HCT116 (cell line): ENCODE data around the gene RNF8. TPM values are rescaled to one million over a fixed set of nuclear protein-coding genes. Genes with fewer than 3 reads are reported as not detected.

Source experiments
- ATAC-seq: fragments of 200-7000 bp; cut with Tn5 transposase; 2 replicates; pipeline ENCODE4 v1.9.1; 2020; ENCODE audit warnings: mild to moderate bottlenecking, moderate library complexity
- BruUV-seq: library from RNA; stranded (reverse); fragments of 400-500 nt; replicated peaks from 2 replicates; lab custom pipeline; 2021; lab: Mats Ljungman, UMichigan
- CTCF ChIA-PET: fragments of 300-600 bp; sonication (Branson Sonifier 250); formaldehyde crosslinking; loops from one replicate; lab custom pipeline; 2021; ENCODE audit warnings: antibody characterized with exemption; lab: Charles Lee
- POLR2A ChIA-PET: fragments of 300-600, 350-600 bp; sonication (Branson Sonifier 250); formaldehyde crosslinking; loops from one replicate; lab custom pipeline; 2021; ENCODE audit warnings: antibody characterized with exemption; lab: Charles Lee
- RAD21 ChIA-PET, 2 experiments: fragments of 300-600 bp; sonication (Branson Sonifier 250); formaldehyde crosslinking; loops; one replicate each; lab custom pipeline; 2023; ENCODE audit warnings: low total read pairs in 2 of 2; ENCODE audit not compliant: uncharacterized antibody in 2 of 2, unreplicated experiment in 2 of 2, low non-redundant PET in 1 of 2; lab: Charles Lee
- DNase-seq: peaks from one replicate; pipeline ENCODE4 v3.0.0-alpha.2; 2010; ENCODE audit warnings: low read depth, low spot score
- H2AFZ ChIP-seq: fragments of 200-600 bp; shearing (Covaris generic), sonication (generic); 2 replicates; pipeline ENCODE4 v1.6.1; 2017; ENCODE audit warnings: low read depth, mixed run types, mixed read lengths, antibody characterized with exemption, low read length; ENCODE audit not compliant: poor library complexity, severe bottlenecking
- H3K27ac ChIP-seq: 2 replicates; pipeline ENCODE4 v1.5.1; 2012; ENCODE audit warnings: low read depth, low read length
- H3K27me3 ChIP-seq: fragments of 200-600 bp; sonication (generic); 2 replicates; pipeline ENCODE4 v1.6.1; 2016; ENCODE audit warnings: mixed run types, low read length, mixed read lengths; ENCODE audit not compliant: insufficient read depth
- H3K36me3 ChIP-seq, 2 experiments: fragments of 200-500 bp in 1 of 2; fragments of 200-600 bp in 1 of 2; sonication (Bioruptor generic) in 1 of 2; sonication (generic) in 1 of 2; 2 replicates each; pipeline versions ENCODE4 v1.5.1 to v1.6.1; 2014 to 2016; ENCODE audit warnings: low read length in 2 of 2, inconsistent platforms in 1 of 2, mixed read lengths in 1 of 2, mixed run types in 1 of 2; ENCODE audit not compliant: insufficient read depth in 2 of 2, control insufficient read depth in 1 of 2
- H3K4me1 ChIP-seq, 2 experiments: fragments of 200-600 bp in 1 of 2; sonication (generic) in 1 of 2; 2 replicates each; pipeline versions ENCODE4 v1.5.1 to v1.6.1; 2012 to 2017; ENCODE audit warnings: low read length in 2 of 2, inconsistent platforms in 1 of 2, mild to moderate bottlenecking in 1 of 2, mixed read lengths in 1 of 2, mixed run types in 1 of 2, moderate library complexity in 1 of 2; ENCODE audit not compliant: insufficient read depth in 2 of 2, control insufficient read depth in 1 of 2
- H3K4me2 ChIP-seq: fragments of 200-600 bp; sonication (generic); 2 replicates; pipeline ENCODE4 v1.6.1; 2017; ENCODE audit warnings: mixed run types, low read length, mixed read lengths
- H3K4me3 ChIP-seq, 2 experiments: fragments of 200-600 bp in 1 of 2; sonication (generic) in 1 of 2; replicated peaks in 1 of 2; 2 replicates each; pipeline ENCODE4 v1.5.1; 2011 to 2016; ENCODE audit warnings: low read length in 2 of 2, control low read depth in 1 of 2, low read depth in 1 of 2, mild to moderate bottlenecking in 1 of 2, mixed read lengths in 1 of 2, mixed run types in 1 of 2
- H3K79me2 ChIP-seq: fragments of 200-600 bp; sonication (generic); 2 replicates; pipeline ENCODE4 v1.6.1; 2017; ENCODE audit warnings: mild to moderate bottlenecking, mixed run types, low read length, moderate library complexity, mixed read lengths; ENCODE audit not compliant: insufficient read depth
- H3K9ac ChIP-seq: fragments of 200-600 bp; sonication (generic); 2 replicates; pipeline ENCODE4 v1.6.1; 2016; ENCODE audit warnings: low read length, mixed read lengths
- H3K9me2 ChIP-seq: fragments of 200-600 bp; sonication (generic), shearing (Covaris generic); 2 replicates; pipeline ENCODE4 v1.6.1; 2017; ENCODE audit warnings: mixed run types, mild to moderate bottlenecking, moderate library complexity; ENCODE audit not compliant: insufficient read depth
- H3K9me3 ChIP-seq, 2 experiments: fragments of 200-500 bp in 1 of 2; fragments of 200-600 bp in 1 of 2; sonication (Bioruptor generic) in 1 of 2; sonication (generic) in 1 of 2; 2 replicates each; pipeline ENCODE4 v1.6.1; 2014 to 2017; ENCODE audit warnings: low read length in 2 of 2, mixed read lengths in 2 of 2, inconsistent platforms in 1 of 2, low read depth in 1 of 2, mild to moderate bottlenecking in 1 of 2, mixed run types in 1 of 2, moderate library complexity in 1 of 2; ENCODE audit not compliant: control insufficient read depth in 1 of 2, insufficient read depth in 1 of 2
- H4K20me1 ChIP-seq: fragments of 200-600 bp; sonication (generic), shearing (Covaris generic); 2 replicates; pipeline ENCODE4 v1.6.1; 2017; ENCODE audit warnings: mixed run types, mild to moderate bottlenecking, moderate library complexity; ENCODE audit not compliant: insufficient read depth
- CEBPB ChIP-seq: IDR thresholded peaks from 2 replicates; pipeline ENCODE4 v1.6.1; 2012; ENCODE audit warnings: low read depth
- EGR1 ChIP-seq: IDR thresholded peaks from 2 replicates; pipeline ENCODE4 v1.6.1; 2012; ENCODE audit warnings: low read depth
- EZH2 ChIP-seq: fragments of 200-600 bp; sonication (generic); IDR thresholded peaks from 2 replicates; pipeline ENCODE4 v1.6.1; 2017; ENCODE audit warnings: antibody characterized with exemption, mixed run types
- RAD21 ChIP-seq: IDR thresholded peaks from 2 replicates; pipeline ENCODE4 v1.6.1; 2012; ENCODE audit warnings: low read depth, mild to moderate bottlenecking
- ZFX ChIP-seq: fragments of 450-650 bp; IDR thresholded peaks from 2 replicates; pipeline ENCODE4 v1.6.1; 2017
- intact Hi-C: fragments of 100-400 bp; cut with micrococcal nuclease; formaldehyde crosslinking; loops from 2 replicates; pipeline ENCODE4 v1.10.0; 2022
- total RNA-seq: library from RNA; stranded (reverse); gene quantifications from one replicate; pipeline ENCODE4 v1.2.1, GENCODE V29; 2021; ENCODE audit not compliant: unreplicated experiment

The RNF8 gene
- total RNA-seq, 1 experiment from 2014 or later = 28.0 TPM

DNA sequence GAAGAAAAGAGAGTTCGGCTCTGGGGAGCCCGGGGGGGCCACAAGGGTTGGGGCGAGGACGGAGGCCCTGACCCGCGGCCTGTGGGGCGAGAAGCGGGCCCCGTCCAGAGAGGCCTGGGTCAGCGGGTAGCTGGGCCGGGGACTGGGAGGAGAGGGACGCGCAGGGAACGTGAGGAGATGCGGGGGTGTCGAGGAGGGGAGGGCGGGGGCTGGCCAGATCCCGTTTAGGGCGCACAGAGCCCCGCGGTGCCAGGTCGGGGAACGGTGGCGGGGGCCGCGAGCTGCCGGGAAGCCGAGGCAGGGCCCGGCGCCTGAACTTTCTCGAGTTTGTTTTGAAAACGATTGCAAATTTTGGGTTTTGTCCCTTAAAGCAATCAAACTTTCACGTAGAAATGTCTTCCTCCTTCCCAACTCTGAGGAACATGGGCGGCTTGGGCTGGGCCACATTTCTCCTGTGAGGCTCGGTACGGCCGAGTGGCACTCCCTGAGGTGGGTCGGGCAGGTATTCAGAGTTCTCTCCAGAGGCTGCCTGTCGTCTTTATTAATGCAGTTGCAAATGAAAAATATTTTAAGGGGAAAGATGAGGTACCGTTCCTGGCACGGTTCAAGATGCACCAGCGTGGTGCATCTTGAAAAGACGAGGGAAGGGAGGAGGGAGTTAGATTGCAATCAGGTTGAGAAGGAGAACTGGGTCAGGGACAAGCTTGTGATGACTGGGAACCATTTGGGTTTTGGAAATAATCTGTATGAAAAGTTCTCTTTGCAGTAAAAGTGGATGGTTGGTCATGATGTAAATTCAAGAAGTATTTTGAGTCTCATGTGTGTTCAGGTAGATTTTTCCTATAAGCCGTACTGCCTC, 972 bp downstream of the RNF8 start:
- Histone ChIP-seq H3K9ac (peak overlapping the region; percentile 86), H4K20me1 (no peaks in the 10 kb centered on the region), H3K4me1 (peaks cover 6 to 14% of the 10 kb centered on the region in 2 experiments; a peak in 3 of 4 replicates), H3K9me2 (no peaks in the 10 kb centered on the region), H3K36me3 (no peaks in the 10 kb centered on the region), H3K27ac (peak overlapping the region; percentile 52; the same call in 1 of the 2 replicates), H3K27me3 (no peaks in the 10 kb centered on the region), H2AFZ (peak overlapping the region; percentile 38), H3K4me2 (peak overlapping the region; percentile 85), H3K9me3 (no peaks in the 10 kb centered on the region), H3K79me2 (peaks cover 56% of the 10 kb centered on the region), H3K4me3 (peak overlapping the region; percentile 87 to 92)
- ChIA-PET RAD21 (no interaction called here), CTCF (no interaction called here), POLR2A (interaction anchor here (0.7 to 0.8 kb wide), 2 partner anchors 16 to 1274 kb away, joined by 3 read pairs; no protein-coding TSS in a partner anchor)
- intact Hi-C loops = no loop called here
- peak; percentile 43 for ATAC-seq
- DNase-seq = no peak
- TF ChIP-seq EGR1 (0 out of 2 replicates have a peak, but pooled peaks have one; percentile 26), CEBPB (no peak), ZFX (peak; percentile 85)
- no TSS peak for BruUV-seq

DNA sequence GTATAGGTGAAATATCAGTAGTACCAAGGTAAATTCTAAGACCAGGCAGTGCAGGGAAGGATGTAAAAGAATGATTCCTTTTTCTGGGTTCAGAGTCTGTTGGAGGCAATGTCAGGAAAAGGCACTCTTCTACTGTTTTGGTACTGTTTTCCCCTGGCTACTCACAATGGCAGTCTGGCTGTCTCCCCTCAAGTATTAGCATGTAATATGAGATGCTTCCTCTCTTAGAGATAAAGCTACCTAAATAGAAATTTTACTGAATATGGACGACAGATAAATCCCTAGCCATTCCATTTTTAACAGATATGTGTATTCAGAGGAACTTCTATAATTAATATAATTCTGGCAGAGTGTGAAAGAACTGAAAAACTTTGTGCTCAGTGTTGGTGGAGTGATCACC, 3.5 kb downstream of the RNF8 start:
- Histone ChIP-seq H3K4me1 (peaks cover 6 to 14% of the 10 kb centered on the region in 2 experiments; a peak in 3 of 4 replicates), H3K4me2 (no peak overlapping the region), H3K27ac (no peak overlapping the region), H3K9ac (no peak overlapping the region), H3K79me2 (peaks cover 62% of the 10 kb centered on the region), H3K27me3 (no peaks in the 10 kb centered on the region), H2AFZ (no peak overlapping the region), H4K20me1 (no peaks in the 10 kb centered on the region), H3K9me3 (no peaks in the 10 kb centered on the region), H3K4me3 (no peak overlapping the region), H3K9me2 (no peaks in the 10 kb centered on the region), H3K36me3 (peaks cover 5 to 6% of the 10 kb centered on the region in 2 experiments; a peak in 2 of 4 replicates)
- RAD21 ChIA-PET = no interaction called here
- DNase-seq (no peak), ATAC-seq (no peak)
- BruUV-seq = no TSS peak
- no peak for TF ChIP-seq RAD21
- no peak for TF ChIP-seq EZH2
- POLR2A ChIA-PET = no interaction called here
- intact Hi-C loops = no loop called here
- CTCF ChIA-PET = no interaction called here
